Measurements from ENCODE around the gene SAMD4A. TPM values are rescaled to one million over a fixed set of nuclear protein-coding genes. Genes with fewer than 3 reads are reported as not detected.

Gene SAMD4A
- total RNA-seq, 1 donor = 61.3 TPM

- TF ChIP-seq, protein P1, sequence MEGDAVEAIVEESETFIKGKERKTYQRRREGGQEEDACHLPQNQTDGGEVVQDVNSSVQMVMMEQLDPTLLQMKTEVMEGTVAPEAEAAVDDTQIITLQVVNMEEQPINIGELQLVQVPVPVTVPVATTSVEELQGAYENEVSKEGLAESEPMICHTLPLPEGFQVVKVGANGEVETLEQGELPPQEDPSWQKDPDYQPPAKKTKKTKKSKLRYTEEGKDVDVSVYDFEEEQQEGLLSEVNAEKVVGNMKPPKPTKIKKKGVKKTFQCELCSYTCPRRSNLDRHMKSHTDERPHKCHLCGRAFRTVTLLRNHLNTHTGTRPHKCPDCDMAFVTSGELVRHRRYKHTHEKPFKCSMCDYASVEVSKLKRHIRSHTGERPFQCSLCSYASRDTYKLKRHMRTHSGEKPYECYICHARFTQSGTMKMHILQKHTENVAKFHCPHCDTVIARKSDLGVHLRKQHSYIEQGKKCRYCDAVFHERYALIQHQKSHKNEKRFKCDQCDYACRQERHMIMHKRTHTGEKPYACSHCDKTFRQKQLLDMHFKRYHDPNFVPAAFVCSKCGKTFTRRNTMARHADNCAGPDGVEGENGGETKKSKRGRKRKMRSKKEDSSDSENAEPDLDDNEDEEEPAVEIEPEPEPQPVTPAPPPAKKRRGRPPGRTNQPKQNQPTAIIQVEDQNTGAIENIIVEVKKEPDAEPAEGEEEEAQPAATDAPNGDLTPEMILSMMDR (IDR thresholded peaks at IDR 0.05; ENCODE audit: insufficient read depth, low read depth, low read length) = no peak
- no peak overlapping the region for H3K4me3 ChIP-seq (ENCODE audit: low read depth, low read length)
- DNase-seq (ENCODE audit: low read depth) = no peak
Observed at GRCh38 chr14:54709444-54709843, 142.5 kb downstream of the SAMD4A start.

GRCh38 chr14:54709867-54710266 is 142.9 kb downstream of the SAMD4A start:
- TF ChIP-seq, protein P1 (IDR thresholded peaks at IDR 0.05; ENCODE audit: insufficient read depth, low read depth, low read length) = no peak
- DNase-seq (ENCODE audit: low read depth) = no peak
- no peak overlapping the region for H3K4me3 ChIP-seq (ENCODE audit: low read depth, low read length)

DNA sequence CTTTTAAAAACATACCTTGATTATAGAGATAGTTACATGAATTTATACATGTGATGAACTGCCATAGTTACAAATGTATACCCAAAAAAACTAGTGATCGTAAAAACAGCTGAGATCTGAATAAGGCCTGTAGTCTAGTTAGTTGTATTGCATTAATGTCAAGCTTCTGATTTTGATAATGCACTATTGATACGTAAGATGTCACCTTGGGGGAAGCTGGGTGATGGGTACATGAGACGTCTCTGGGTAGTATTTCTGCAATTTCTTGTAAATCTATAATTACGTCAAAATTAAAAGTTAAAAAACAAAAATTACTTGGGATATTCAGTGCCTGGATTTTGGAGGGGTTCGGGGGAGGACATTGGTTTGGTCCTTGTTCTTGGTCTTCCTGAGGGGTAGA is 144.4 kb downstream of the SAMD4A start:
- DNase-seq (ENCODE audit: low read depth) = no peak
- TF ChIP-seq, protein P1 (IDR thresholded peaks at IDR 0.05; ENCODE audit: insufficient read depth, low read depth, low read length) = no peak
- no peak overlapping the region for H3K4me3 ChIP-seq (ENCODE audit: low read depth, low read length)

- TF ChIP-seq, protein P1 (IDR thresholded peaks at IDR 0.05; ENCODE audit: insufficient read depth, low read depth, low read length) = no peak
- DNase-seq (ENCODE audit: low read depth) = no peak
- H3K4me3 ChIP-seq (ENCODE audit: low read depth, low read length) = no peak overlapping the region
Observed at GRCh38 chr14:54711812-54712464, 145.0 kb downstream of the SAMD4A start.

DNA sequence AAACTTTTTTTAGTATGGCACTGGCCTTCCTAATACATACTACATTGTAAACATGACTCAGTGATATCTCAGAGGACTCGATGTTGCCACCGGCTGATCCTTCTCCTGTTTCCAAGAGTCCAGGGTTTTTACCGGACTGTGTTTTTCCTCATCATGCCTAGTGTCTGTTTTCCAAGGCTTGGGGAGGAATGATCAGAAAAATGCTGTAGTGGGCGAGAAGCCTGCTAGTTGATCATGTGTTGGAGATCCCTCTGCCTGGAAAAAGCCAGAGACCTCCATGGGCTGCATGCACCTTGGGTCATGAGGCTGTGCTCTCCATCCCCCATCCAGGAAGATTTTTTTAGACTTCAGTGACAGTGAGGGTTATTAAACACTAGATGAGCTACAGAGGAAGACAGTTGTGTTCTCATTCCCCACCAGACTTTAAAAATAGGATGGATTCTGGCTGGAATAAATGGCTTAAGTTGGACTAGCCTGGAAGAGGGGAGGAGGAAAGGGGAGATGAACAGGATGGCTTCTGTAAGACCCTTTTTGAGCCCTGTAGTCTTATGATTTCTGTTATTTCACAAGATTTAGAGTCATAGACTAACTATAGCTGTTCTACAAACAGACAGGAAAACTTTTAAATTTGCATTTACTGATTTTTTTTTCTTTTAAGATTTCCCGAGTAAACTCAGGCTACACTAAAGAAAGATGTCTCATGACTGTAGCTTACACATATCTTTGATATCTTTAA is 145.7 kb downstream of the SAMD4A start:
- peak; percentile 42 for DNase-seq (ENCODE audit: low read depth)
- TF ChIP-seq, protein P1 (IDR thresholded peaks at IDR 0.05; ENCODE audit: insufficient read depth, low read depth, low read length) = no peak
- no peak overlapping the region for H3K4me3 ChIP-seq (ENCODE audit: low read depth, low read length)

GRCh38 chr14:54713379-54713778 is 146.5 kb downstream of the SAMD4A start:
- no peak for DNase-seq (ENCODE audit: low read depth)
- TF ChIP-seq, protein P1 (IDR thresholded peaks at IDR 0.05; ENCODE audit: insufficient read depth, low read depth, low read length) = no peak
- no peak overlapping the region for H3K4me3 ChIP-seq (ENCODE audit: low read depth, low read length)
